ENCODE measurements around the gene HBB. TPM values are rescaled to one million over a fixed set of nuclear protein-coding genes. Genes with fewer than 3 reads are reported as not detected.

The HBB gene
- total RNA-seq, 1 experiment from 2014 or later, result not detected

DNA sequence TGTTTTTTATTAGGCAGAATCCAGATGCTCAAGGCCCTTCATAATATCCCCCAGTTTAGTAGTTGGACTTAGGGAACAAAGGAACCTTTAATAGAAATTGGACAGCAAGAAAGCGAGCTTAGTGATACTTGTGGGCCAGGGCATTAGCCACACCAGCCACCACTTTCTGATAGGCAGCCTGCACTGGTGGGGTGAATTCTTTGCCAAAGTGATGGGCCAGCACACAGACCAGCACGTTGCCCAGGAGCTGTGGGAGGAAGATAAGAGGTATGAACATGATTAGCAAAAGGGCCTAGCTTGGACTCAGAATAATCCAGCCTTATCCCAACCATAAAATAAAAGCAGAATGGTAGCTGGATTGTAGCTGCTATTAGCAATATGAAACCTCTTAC is 1.4 kb downstream of the HBB start:
- Histone ChIP-seq H4K20me1 (ENCODE audit: control insufficient read depth, insufficient read depth, insufficient read length) (no peaks in the 10 kb centered on the region), H3K79me2 (ENCODE audit: insufficient read depth, low read length) (no peaks in the 10 kb centered on the region), H3K27me3 (ENCODE audit: insufficient read depth, low read length) (no peaks in the 10 kb centered on the region), H2BK20ac (ENCODE audit: low read depth, low read length, poor library complexity, severe bottlenecking) (no peak overlapping the region), H2BK12ac (ENCODE audit: insufficient read length, low read depth, low read length) (no peak overlapping the region), H3K4me1 (ENCODE audit: insufficient read depth, low read length) (no peaks in the 10 kb centered on the region), H3T11ph (ENCODE audit: low read length) (no peak overlapping the region), H3K56ac (ENCODE audit: insufficient read length, low read depth, low read length) (no peak overlapping the region), H3K79me1 (ENCODE audit: insufficient read depth, low read depth, low read length, poor library complexity, severe bottlenecking) (no peaks in the 10 kb centered on the region), H3K14ac (ENCODE audit: insufficient read depth, low read length) (no peak overlapping the region), H3K4ac (ENCODE audit: low read depth, low read length) (no peak overlapping the region), H3K9me3 (ENCODE audit: control insufficient read depth, low read depth, low read length) (no peaks in the 10 kb centered on the region), H2AFZ (ENCODE audit: low read length) (no peak overlapping the region), H3K23ac (ENCODE audit: insufficient read length, low read depth, low read length) (no peak overlapping the region), H2BK120ac (ENCODE audit: low read depth, low read length, poor library complexity, severe bottlenecking) (no peak overlapping the region), H3K23me2 (ENCODE audit: insufficient read length, low read depth, low read length, poor library complexity, severe bottlenecking) (no peaks in the 10 kb centered on the region), H3K27ac (ENCODE audit: insufficient read length, low read depth, low read length) (no peak overlapping the region), H2BK15ac (ENCODE audit: low read depth, low read length) (no peak overlapping the region), H3K4me2 (ENCODE audit: insufficient read depth, insufficient read length, low read length) (no peak overlapping the region), H3K9ac (ENCODE audit: extremely low read depth, insufficient read length, low read length) (no peak overlapping the region), H4K8ac (replicated peaks; ENCODE audit: insufficient read length, low read depth, low read length) (no peak overlapping the region), H4K5ac (ENCODE audit: insufficient read length, low read depth, low read length) (no peak overlapping the region), H4K91ac (ENCODE audit: insufficient read length, low read depth, low read length) (no peak overlapping the region), H2BK5ac (ENCODE audit: insufficient read length, low read length) (no peak overlapping the region), H2AK5ac (ENCODE audit: insufficient read length, low read length) (no peak overlapping the region), H3K18ac (ENCODE audit: insufficient read length, low read depth, low read length) (no peak overlapping the region)
- H3K27me3 Mint-ChIP-seq (ENCODE audit: low read depth), result no peaks in the 10 kb centered on the region
- no CpG with 5 or more reads among the region's 2 CpGs for WGBS (ENCODE audit: extremely low coverage, insufficient read length, low lambda C conversion rate)
- H3K27ac Mint-ChIP-seq, result no peak overlapping the region
- no peak overlapping the region for H3K4me3 Mint-ChIP-seq
- DNase-seq, result no peak
- H3K9me3 Mint-ChIP-seq, result peaks cover 18 to 20% of the 10 kb centered on the region in 2 experiments
- TF ChIP-seq, protein P1, sequence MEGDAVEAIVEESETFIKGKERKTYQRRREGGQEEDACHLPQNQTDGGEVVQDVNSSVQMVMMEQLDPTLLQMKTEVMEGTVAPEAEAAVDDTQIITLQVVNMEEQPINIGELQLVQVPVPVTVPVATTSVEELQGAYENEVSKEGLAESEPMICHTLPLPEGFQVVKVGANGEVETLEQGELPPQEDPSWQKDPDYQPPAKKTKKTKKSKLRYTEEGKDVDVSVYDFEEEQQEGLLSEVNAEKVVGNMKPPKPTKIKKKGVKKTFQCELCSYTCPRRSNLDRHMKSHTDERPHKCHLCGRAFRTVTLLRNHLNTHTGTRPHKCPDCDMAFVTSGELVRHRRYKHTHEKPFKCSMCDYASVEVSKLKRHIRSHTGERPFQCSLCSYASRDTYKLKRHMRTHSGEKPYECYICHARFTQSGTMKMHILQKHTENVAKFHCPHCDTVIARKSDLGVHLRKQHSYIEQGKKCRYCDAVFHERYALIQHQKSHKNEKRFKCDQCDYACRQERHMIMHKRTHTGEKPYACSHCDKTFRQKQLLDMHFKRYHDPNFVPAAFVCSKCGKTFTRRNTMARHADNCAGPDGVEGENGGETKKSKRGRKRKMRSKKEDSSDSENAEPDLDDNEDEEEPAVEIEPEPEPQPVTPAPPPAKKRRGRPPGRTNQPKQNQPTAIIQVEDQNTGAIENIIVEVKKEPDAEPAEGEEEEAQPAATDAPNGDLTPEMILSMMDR (conservative IDR thresholded peaks at IDR 0.05), result no peak
- no peaks in the 10 kb centered on the region for H3K4me1 Mint-ChIP-seq
- H3K36me3 Mint-ChIP-seq (ENCODE audit: insufficient read depth in 1 of 3, low read depth in 3 of 3), result peaks cover 3 to 15% (median 11%) of the 10 kb centered on the region in 3 experiments; a peak in 5 of 7 replicates

Measured in H9 (cell line).